ENCODE results near the gene MAPRE3.

MAPRE3 gene

GRCh38 chr2:26938399-26939118 is 31.9 kb upstream of the MAPRE3 start:
- no peak overlapping the region for H3K4me3 ChIP-seq (ENCODE audit: low read length)
- no peaks in the 10 kb centered on the region for H3K4me1 ChIP-seq (ENCODE audit: control insufficient read depth, insufficient read depth, low read length)
- no peak overlapping the region for H3K9ac ChIP-seq (ENCODE audit: low read length)
- no peak overlapping the region for H3K27ac ChIP-seq (ENCODE audit: low read depth, low read length)
- no peaks in the 10 kb centered on the region for H3K36me3 ChIP-seq (ENCODE audit: control insufficient read depth, insufficient read depth, low read length)
- no peaks in the 10 kb centered on the region for H3K27me3 ChIP-seq (ENCODE audit: control insufficient read depth, insufficient read depth, low read length)

DNA sequence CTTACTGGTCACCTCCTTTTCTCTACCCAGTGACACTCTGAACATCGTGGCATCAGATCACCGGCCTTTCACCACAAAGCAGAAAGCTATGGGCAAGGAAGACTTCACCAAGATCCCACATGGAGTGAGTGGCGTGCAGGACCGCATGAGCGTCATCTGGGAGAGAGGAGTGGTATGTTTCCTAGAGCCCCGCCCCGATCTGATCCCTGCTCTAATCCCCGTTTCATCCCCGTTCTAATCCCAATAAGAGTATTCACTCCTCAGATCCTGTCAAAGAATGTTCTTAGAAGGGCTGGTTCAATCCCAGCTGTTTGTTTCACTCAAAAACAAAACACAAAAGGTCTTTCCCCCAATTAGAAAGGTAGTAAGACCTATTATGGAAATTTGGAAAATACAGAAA is 30.4 kb upstream of the MAPRE3 start:
- Histone ChIP-seq H3K27ac (ENCODE audit: low read depth, low read length) (no peak overlapping the region), H3K4me1 (ENCODE audit: control insufficient read depth, insufficient read depth, low read length) (no peaks in the 10 kb centered on the region), H3K4me3 (ENCODE audit: low read length) (no peak overlapping the region), H3K36me3 (ENCODE audit: control insufficient read depth, insufficient read depth, low read length) (no peaks in the 10 kb centered on the region), H3K27me3 (ENCODE audit: control insufficient read depth, insufficient read depth, low read length) (no peaks in the 10 kb centered on the region), H3K9ac (ENCODE audit: low read length) (no peak overlapping the region)

- H3K27me3 ChIP-seq (ENCODE audit: control insufficient read depth, insufficient read depth, low read length) = peaks cover 2% of the 10 kb centered on the region
- H3K36me3 ChIP-seq (ENCODE audit: control insufficient read depth, insufficient read depth, low read length) = no peaks in the 10 kb centered on the region
- no peaks in the 10 kb centered on the region for H3K4me1 ChIP-seq (ENCODE audit: control insufficient read depth, insufficient read depth, low read length)
- H3K4me3 ChIP-seq (ENCODE audit: low read length) = no peak overlapping the region
- no peak overlapping the region for H3K9ac ChIP-seq (ENCODE audit: low read length)
- H3K27ac ChIP-seq (ENCODE audit: low read depth, low read length) = no peak overlapping the region
Measured at GRCh38 chr2:26941486-26941885, 29.0 kb upstream of the MAPRE3 start.

DNA sequence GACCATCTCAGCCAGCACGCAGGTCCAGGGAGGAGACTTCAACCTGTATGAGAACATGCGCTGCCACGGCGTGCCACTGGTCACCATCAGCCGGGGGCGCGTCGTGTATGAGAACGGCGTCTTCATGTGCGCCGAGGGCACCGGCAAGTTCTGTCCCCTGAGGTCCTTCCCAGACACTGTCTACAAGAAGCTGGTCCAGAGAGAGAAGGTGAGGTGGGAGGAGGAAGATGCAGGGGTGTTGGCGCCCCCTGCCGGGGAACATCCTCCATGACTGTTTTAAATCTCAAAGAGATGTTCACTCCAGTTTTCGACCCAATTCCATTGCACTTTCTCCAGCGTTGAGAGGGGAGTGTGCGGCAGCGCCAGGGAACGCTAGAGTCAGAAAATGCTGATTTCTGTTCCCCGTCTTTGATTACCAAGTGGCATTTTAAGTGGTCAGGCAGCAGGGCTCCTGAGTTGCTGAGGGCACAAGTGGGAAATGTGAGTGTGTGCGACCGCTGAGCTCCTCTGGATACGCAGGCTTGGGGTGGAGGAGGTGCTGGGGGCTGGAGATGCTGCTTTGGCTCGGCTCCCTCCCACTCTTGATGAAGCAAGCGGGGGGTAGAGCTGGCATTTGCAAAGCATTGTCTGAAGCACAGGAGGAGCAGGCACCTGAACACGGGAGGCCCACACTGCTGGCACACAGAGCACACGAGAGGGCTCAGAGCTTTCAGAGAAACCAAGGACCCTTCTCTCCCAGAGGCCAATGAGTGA is 27.7 kb upstream of the MAPRE3 start:
- no peak overlapping the region for H3K27ac ChIP-seq (ENCODE audit: low read depth, low read length)
- H3K27me3 ChIP-seq (ENCODE audit: control insufficient read depth, insufficient read depth, low read length) = peaks cover 4% of the 10 kb centered on the region

DNA sequence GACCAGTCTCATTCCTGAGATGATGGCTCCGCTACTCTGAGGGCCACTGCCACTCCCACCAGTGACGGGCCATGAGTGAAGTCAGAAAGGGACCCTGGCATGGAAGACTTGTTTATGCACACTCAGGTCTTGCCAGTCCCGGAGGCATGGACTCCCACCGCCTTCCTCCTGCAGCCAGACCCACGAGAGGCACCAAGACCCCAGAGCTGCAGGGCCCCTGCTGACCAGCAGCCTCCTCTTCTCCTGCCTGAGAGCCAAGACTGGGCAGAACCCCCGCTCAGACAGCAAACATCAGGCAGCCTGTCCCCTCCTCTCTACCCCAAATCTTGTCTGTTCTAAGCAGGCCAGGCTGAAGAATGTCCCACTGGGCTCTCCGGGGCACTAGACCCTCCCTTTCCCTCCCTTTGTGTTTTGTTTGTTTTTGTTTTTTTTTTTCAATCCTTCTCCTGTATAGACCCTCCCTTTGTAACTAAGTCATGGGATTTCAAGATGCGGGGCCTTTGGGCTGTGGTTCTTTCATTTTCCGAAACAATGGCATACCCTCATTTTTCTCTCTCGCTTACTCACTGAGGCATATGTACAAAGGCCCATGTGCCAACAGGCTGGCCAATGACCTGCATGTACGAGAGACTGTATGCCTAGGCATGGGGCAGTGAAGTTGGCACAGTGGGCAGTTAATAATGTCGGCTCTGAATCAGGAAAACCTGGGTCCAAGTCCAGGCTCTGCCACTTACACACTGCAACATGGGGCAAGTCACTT is 24.3 kb upstream of the MAPRE3 start:
- no peak overlapping the region for H3K4me3 ChIP-seq (ENCODE audit: low read length)
- H3K9ac ChIP-seq (ENCODE audit: low read length) = no peak overlapping the region
- H3K27ac ChIP-seq (ENCODE audit: low read depth, low read length) = no peak overlapping the region
- no peaks in the 10 kb centered on the region for H3K4me1 ChIP-seq (ENCODE audit: control insufficient read depth, insufficient read depth, low read length)
- H3K36me3 ChIP-seq (ENCODE audit: control insufficient read depth, insufficient read depth, low read length) = no peaks in the 10 kb centered on the region
- H3K27me3 ChIP-seq (ENCODE audit: control insufficient read depth, insufficient read depth, low read length) = peaks cover 4% of the 10 kb centered on the region

More for the DNA sequence above, 27.7 kb upstream of the MAPRE3 start:
- no peaks in the 10 kb centered on the region for H3K36me3 ChIP-seq (ENCODE audit: control insufficient read depth, insufficient read depth, low read length)
- H3K4me3 ChIP-seq (ENCODE audit: low read length) = no peak overlapping the region
- no peaks in the 10 kb centered on the region for H3K4me1 ChIP-seq (ENCODE audit: control insufficient read depth, insufficient read depth, low read length)
- H3K9ac ChIP-seq (ENCODE audit: low read length) = no peak overlapping the region

- H3K4me1 ChIP-seq (ENCODE audit: control insufficient read depth, insufficient read depth, low read length) = no peaks in the 10 kb centered on the region
- no peak overlapping the region for H3K4me3 ChIP-seq (ENCODE audit: low read length)
- H3K36me3 ChIP-seq (ENCODE audit: control insufficient read depth, insufficient read depth, low read length) = no peaks in the 10 kb centered on the region
- peaks cover 4% of the 10 kb centered on the region for H3K27me3 ChIP-seq (ENCODE audit: control insufficient read depth, insufficient read depth, low read length)
- no peak overlapping the region for H3K27ac ChIP-seq (ENCODE audit: low read depth, low read length)
- H3K9ac ChIP-seq (ENCODE audit: low read length) = no peak overlapping the region
Measured at GRCh38 chr2:26946841-26947784, 23.3 kb upstream of the MAPRE3 start.

GRCh38 chr2:26948800-26949199 is 21.6 kb upstream of the MAPRE3 start:
- Histone ChIP-seq H3K36me3 (ENCODE audit: control insufficient read depth, insufficient read depth, low read length) (no peaks in the 10 kb centered on the region), H3K4me1 (ENCODE audit: control insufficient read depth, insufficient read depth, low read length) (no peaks in the 10 kb centered on the region), H3K27ac (ENCODE audit: low read depth, low read length) (no peak overlapping the region), H3K9ac (ENCODE audit: low read length) (no peak overlapping the region), H3K4me3 (ENCODE audit: low read length) (no peak overlapping the region), H3K27me3 (ENCODE audit: control insufficient read depth, insufficient read depth, low read length) (peaks cover 4% of the 10 kb centered on the region)

DNA sequence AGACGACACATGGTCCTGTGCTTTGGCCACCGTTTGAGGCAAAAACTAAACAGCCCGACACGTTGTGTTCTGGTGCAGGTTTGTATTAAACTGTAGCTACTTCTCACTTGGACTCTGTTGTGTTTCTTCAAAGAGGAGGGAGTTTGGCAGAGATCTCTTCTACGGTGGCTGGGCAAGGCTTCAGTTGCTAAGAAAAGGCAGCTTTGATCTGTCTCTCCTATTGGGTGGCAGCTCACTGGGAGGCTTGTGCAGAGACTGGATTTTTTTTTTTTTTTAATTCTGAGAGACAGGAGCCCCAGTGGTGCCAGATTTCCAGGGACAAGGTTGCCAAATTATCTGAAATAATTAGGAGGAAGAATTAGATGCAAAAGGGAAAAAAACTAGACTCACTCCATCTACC is 20.2 kb upstream of the MAPRE3 start:
- Histone ChIP-seq H3K4me3 (ENCODE audit: low read length) (no peak overlapping the region), H3K27me3 (ENCODE audit: control insufficient read depth, insufficient read depth, low read length) (peaks cover 4% of the 10 kb centered on the region), H3K36me3 (ENCODE audit: control insufficient read depth, insufficient read depth, low read length) (no peaks in the 10 kb centered on the region), H3K27ac (ENCODE audit: low read depth, low read length) (no peak overlapping the region), H3K9ac (ENCODE audit: low read length) (no peak overlapping the region), H3K4me1 (ENCODE audit: control insufficient read depth, insufficient read depth, low read length) (no peaks in the 10 kb centered on the region)

DNA sequence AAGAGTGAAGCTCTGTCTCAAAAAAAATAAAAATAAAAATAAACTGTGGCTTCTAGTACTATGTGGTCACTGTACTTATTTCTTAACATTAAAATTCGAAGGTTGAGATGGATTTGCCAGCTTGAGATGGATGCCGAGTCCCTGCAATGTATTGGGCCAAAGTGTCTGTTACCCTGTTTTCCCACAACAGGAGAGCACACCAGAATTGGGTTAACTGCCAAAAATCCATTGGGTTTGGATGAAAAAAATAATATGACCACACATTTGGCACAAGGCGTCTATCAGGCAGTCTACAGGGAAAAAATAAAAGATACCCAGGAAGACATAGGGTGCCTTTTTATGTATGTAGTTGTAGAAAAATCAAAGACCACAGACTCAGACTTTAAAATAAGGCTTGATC is 19.2 kb upstream of the MAPRE3 start:
- H3K36me3 ChIP-seq (ENCODE audit: control insufficient read depth, insufficient read depth, low read length) = no peaks in the 10 kb centered on the region
- no peak overlapping the region for H3K9ac ChIP-seq (ENCODE audit: low read length)
- H3K27me3 ChIP-seq (ENCODE audit: control insufficient read depth, insufficient read depth, low read length) = peaks cover 4% of the 10 kb centered on the region
- no peak overlapping the region for H3K4me3 ChIP-seq (ENCODE audit: low read length)
- H3K27ac ChIP-seq (ENCODE audit: low read depth, low read length) = no peak overlapping the region
- H3K4me1 ChIP-seq (ENCODE audit: control insufficient read depth, insufficient read depth, low read length) = no peaks in the 10 kb centered on the region

DNA sequence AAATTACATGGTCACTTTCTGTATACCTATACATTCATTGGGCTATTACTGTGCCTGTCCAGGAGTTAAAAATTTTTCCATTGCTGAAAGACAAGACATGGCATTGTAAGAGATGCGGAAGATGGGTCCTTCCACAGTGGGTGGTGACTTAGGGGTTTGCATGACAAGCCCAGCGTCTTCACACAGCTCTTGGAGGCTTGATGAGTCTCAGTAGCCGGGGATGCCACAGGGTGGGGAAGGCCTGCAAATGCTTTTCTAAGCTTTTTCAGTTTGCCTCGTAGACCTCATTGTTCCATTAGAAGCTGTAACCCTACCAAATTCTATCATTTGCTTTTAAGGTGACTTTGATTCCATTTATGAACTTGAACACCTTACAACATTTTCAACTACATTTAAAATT is 18.1 kb upstream of the MAPRE3 start:
- H3K4me1 ChIP-seq (ENCODE audit: control insufficient read depth, insufficient read depth, low read length) = no peaks in the 10 kb centered on the region
- H3K36me3 ChIP-seq (ENCODE audit: control insufficient read depth, insufficient read depth, low read length) = no peaks in the 10 kb centered on the region
- no peaks in the 10 kb centered on the region for H3K27me3 ChIP-seq (ENCODE audit: control insufficient read depth, insufficient read depth, low read length)
- H3K27ac ChIP-seq (ENCODE audit: low read depth, low read length) = no peak overlapping the region
- H3K9ac ChIP-seq (ENCODE audit: low read length) = no peak overlapping the region
- no peak overlapping the region for H3K4me3 ChIP-seq (ENCODE audit: low read length)

DNA sequence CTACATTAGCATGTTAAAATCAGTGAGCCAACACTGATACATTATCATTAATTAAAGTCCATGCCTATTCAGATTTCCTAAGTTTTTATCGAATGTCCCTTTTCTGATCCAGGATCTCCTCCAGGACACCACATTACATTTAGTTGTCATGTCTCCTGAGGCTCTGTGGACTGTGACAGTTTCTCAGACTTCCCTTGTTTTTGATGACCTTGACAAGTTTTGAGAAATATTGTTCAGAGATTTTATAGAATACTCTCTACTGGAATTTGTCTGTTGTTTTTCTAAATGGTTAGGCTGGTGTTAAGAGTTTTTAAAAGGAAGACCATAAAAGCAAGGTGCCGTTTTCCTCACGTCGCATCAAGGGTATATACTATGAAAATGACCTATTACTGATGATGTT is 16.3 kb upstream of the MAPRE3 start:
- Histone ChIP-seq H3K4me3 (ENCODE audit: low read length) (no peak overlapping the region), H3K4me1 (ENCODE audit: control insufficient read depth, insufficient read depth, low read length) (no peaks in the 10 kb centered on the region), H3K36me3 (ENCODE audit: control insufficient read depth, insufficient read depth, low read length) (no peaks in the 10 kb centered on the region), H3K27me3 (ENCODE audit: control insufficient read depth, insufficient read depth, low read length) (no peaks in the 10 kb centered on the region), H3K9ac (ENCODE audit: low read length) (no peak overlapping the region), H3K27ac (ENCODE audit: low read depth, low read length) (no peak overlapping the region)

- H3K4me1 ChIP-seq (ENCODE audit: control insufficient read depth, insufficient read depth, low read length) = no peaks in the 10 kb centered on the region
- no peak overlapping the region for H3K27ac ChIP-seq (ENCODE audit: low read depth, low read length)
- no peak overlapping the region for H3K9ac ChIP-seq (ENCODE audit: low read length)
- H3K36me3 ChIP-seq (ENCODE audit: control insufficient read depth, insufficient read depth, low read length) = no peaks in the 10 kb centered on the region
- no peak overlapping the region for H3K4me3 ChIP-seq (ENCODE audit: low read length)
- H3K27me3 ChIP-seq (ENCODE audit: control insufficient read depth, insufficient read depth, low read length) = no peaks in the 10 kb centered on the region
Measured at GRCh38 chr2:26957041-26957440, 13.4 kb upstream of the MAPRE3 start.
